ENCODE data around the gene MAGOH.

The MAGOH gene

GRCh38 chr1:53262000-53262399 is 23.7 kb upstream of the MAGOH start:
- Histone ChIP-seq H3K9ac (ENCODE audit: low read length) (no peak overlapping the region), H3K9me3 (ENCODE audit: low read length) (no peaks in the 10 kb centered on the region), H3K4me1 (ENCODE audit: insufficient read depth, low read length, severe bottlenecking) (no peaks in the 10 kb centered on the region), H3K79me2 (ENCODE audit: insufficient read depth, low read length) (no peaks in the 10 kb centered on the region), H3K27ac (ENCODE audit: low read depth, low read length, poor library complexity, severe bottlenecking) (no peak overlapping the region), H3F3A (ENCODE audit: insufficient read depth, low read length) (no peaks in the 10 kb centered on the region), H2AFZ (ENCODE audit: low read length) (no peak overlapping the region), H3K27me3 (ENCODE audit: insufficient read depth, low read length) (no peaks in the 10 kb centered on the region), H3K4me2 (ENCODE audit: low read length) (no peak overlapping the region), H3K36me3 (ENCODE audit: insufficient read depth, low read length) (peaks cover 100% of the 10 kb centered on the region), H4K20me1 (ENCODE audit: insufficient read depth, low read length) (no peaks in the 10 kb centered on the region), H3K4me3 (ENCODE audit: low read depth, low read length, poor library complexity, severe bottlenecking) (no peak overlapping the region), H3K9me2 (ENCODE audit: low read depth, low read length) (no peaks in the 10 kb centered on the region)
- TF ChIP-seq CTCF (IDR thresholded peaks at IDR 0.05; ENCODE audit: low read length) (no peak), EZH2 (IDR thresholded peaks at IDR 0.05; ENCODE audit: borderline replicate concordance, low read length) (no peak)

GRCh38 chr1:53260631-53261247 is 22.4 kb upstream of the MAGOH start:
- Histone ChIP-seq H3K27me3 (ENCODE audit: insufficient read depth, low read length) (no peaks in the 10 kb centered on the region), H3K79me2 (ENCODE audit: insufficient read depth, low read length) (no peaks in the 10 kb centered on the region), H2AFZ (ENCODE audit: low read length) (no peak overlapping the region), H3K4me2 (ENCODE audit: low read length) (no peak overlapping the region), H3F3A (ENCODE audit: insufficient read depth, low read length) (no peaks in the 10 kb centered on the region), H3K36me3 (ENCODE audit: insufficient read depth, low read length) (peaks cover 100% of the 10 kb centered on the region), H3K9ac (ENCODE audit: low read length) (no peak overlapping the region), H3K4me1 (ENCODE audit: insufficient read depth, low read length, severe bottlenecking) (no peaks in the 10 kb centered on the region), H3K9me3 (ENCODE audit: low read length) (no peaks in the 10 kb centered on the region), H3K9me2 (ENCODE audit: low read depth, low read length) (no peaks in the 10 kb centered on the region), H3K4me3 (ENCODE audit: low read depth, low read length, poor library complexity, severe bottlenecking) (no peak overlapping the region), H3K27ac (ENCODE audit: low read depth, low read length, poor library complexity, severe bottlenecking) (no peak overlapping the region), H4K20me1 (ENCODE audit: insufficient read depth, low read length) (no peaks in the 10 kb centered on the region)
- no peak for TF ChIP-seq CTCF (IDR thresholded peaks at IDR 0.05; ENCODE audit: low read length)
- TF ChIP-seq EZH2 (IDR thresholded peaks at IDR 0.05; ENCODE audit: borderline replicate concordance, low read length), result no peak

GRCh38 chr1:53259932-53260331 is 21.6 kb upstream of the MAGOH start:
- Histone ChIP-seq H3K36me3 (ENCODE audit: insufficient read depth, low read length) (peaks cover 100% of the 10 kb centered on the region), H3K9me3 (ENCODE audit: low read length) (no peaks in the 10 kb centered on the region), H3K27ac (ENCODE audit: low read depth, low read length, poor library complexity, severe bottlenecking) (no peak overlapping the region), H3K4me1 (ENCODE audit: insufficient read depth, low read length, severe bottlenecking) (no peaks in the 10 kb centered on the region), H3F3A (ENCODE audit: insufficient read depth, low read length) (no peaks in the 10 kb centered on the region), H3K9me2 (ENCODE audit: low read depth, low read length) (no peaks in the 10 kb centered on the region), H3K79me2 (ENCODE audit: insufficient read depth, low read length) (no peaks in the 10 kb centered on the region), H4K20me1 (ENCODE audit: insufficient read depth, low read length) (no peaks in the 10 kb centered on the region), H3K4me2 (ENCODE audit: low read length) (no peak overlapping the region), H3K27me3 (ENCODE audit: insufficient read depth, low read length) (no peaks in the 10 kb centered on the region), H2AFZ (ENCODE audit: low read length) (no peak overlapping the region), H3K9ac (ENCODE audit: low read length) (no peak overlapping the region), H3K4me3 (ENCODE audit: low read depth, low read length, poor library complexity, severe bottlenecking) (no peak overlapping the region)
- no peak for TF ChIP-seq EZH2 (IDR thresholded peaks at IDR 0.05; ENCODE audit: borderline replicate concordance, low read length)
- TF ChIP-seq CTCF (IDR thresholded peaks at IDR 0.05; ENCODE audit: low read length), result no peak
